Heart left ventricle (tissue), 13 donors: Measurements from ENCODE around the gene SPACA4.

Source experiments
- CTCF ChIP-seq, 12 donors: fragments of 200-600 bp; sonication (generic) in 4 of 12; IDR thresholded peaks; one replicate each; pipeline versions ENCODE4 v1.5.0 to v1.8.0; 2018 to 2022; ENCODE audit warnings: antibody characterized with exemption in 12 of 12, mild to moderate bottlenecking in 5 of 12
- POLR2A ChIP-seq, 2 donors: fragments of 450-650 bp; IDR thresholded peaks; one replicate each; pipeline ENCODE4 v1.6.1; 2017; ENCODE audit warnings: antibody characterized with exemption in 2 of 2, mild to moderate bottlenecking in 2 of 2, moderate library complexity in 2 of 2
- donor health status: ischemic (EF 13 %, LVEDD 7.1; RV severe dilation, severe dysfunction).
- donor health status: DM: no; HTN: yes; CAD: no.
- donor health status: DM: no; HTN: no; CAD: no.
- donor health status: ischemic (EF 25% LVEDD 6.9; RV normal size, moderate dysfunction).
- donor health status: ischemic (EF 25% LVEDD 5.7; RV mildly dilated, moderate dysfunction).
- donor health status: ischemic (EF 35%, LVEDD 5.7; RV mildly dilated, moderate dysfunction).
- donor health status: nonischemic (EF 11% LVEDD 7.7; RV severe dilation, severe dysfunction).
- donor health status: DM: yes; HTN: yes; CAD: no.
- donor health status: PGD.
- donor health status: ischemic (EF 29% LVEDD 5.4; RV normal size, mild dysfunction).
- donor health status: nonischemic (EF 23%, LVEDD 6.1; RV moderate dilation, normal function).

GRCh38 chr19:48631225-48631624 lies 24.7 kb downstream of the SPACA4 start:
- TF ChIP-seq CTCF (IDR thresholded peaks at IDR 0.05) (no peak), POLR2A (IDR thresholded peaks at IDR 0.05) (no peak)
